GM19099 (cell line): Measurements from ENCODE around the gene STAP2.

Source experiments
- POLR2A ChIP-seq: IDR thresholded peaks from 3 replicates; pipeline ENCODE4 v1.6.1; 2011; ENCODE audit warnings: low read depth; ENCODE audit not compliant: insufficient read length; ENCODE audit errors: extremely low read depth

Gene STAP2

GRCh38 chr19:4326215-4326836 is 12.3 kb downstream of the STAP2 start:
- TF ChIP-seq POLR2A = no peak

- TF ChIP-seq POLR2A = no peak
Measured at GRCh38 chr19:4324228-4324627, 14.4 kb downstream of the STAP2 start.

- TF ChIP-seq POLR2A = no peak
Measured at GRCh38 chr19:4323692-4324091, 14.9 kb downstream of the STAP2 start.

GRCh38 chr19:4322942-4323665 is 15.5 kb downstream of the STAP2 start:
- no peak for TF ChIP-seq POLR2A

GRCh38 chr19:4320419-4320818 is 18.2 kb downstream of the STAP2 start:
- TF ChIP-seq POLR2A = no peak

GRCh38 chr19:4319067-4319718 is 19.4 kb downstream of the STAP2 start:
- TF ChIP-seq POLR2A = no peak

GRCh38 chr19:4318460-4318859 is 20.2 kb downstream of the STAP2 start:
- no peak for TF ChIP-seq POLR2A

- TF ChIP-seq POLR2A = no peak
Measured at GRCh38 chr19:4316956-4317355, 21.7 kb downstream of the STAP2 start.

- no peak for TF ChIP-seq POLR2A
Measured at GRCh38 chr19:4313847-4314490, 24.7 kb downstream of the STAP2 start.

GRCh38 chr19:4310247-4311121 is 28.1 kb downstream of the STAP2 start:
- no peak for TF ChIP-seq POLR2A

GRCh38 chr19:4305659-4306058 is 33.0 kb downstream of the STAP2 start:
- no peak for TF ChIP-seq POLR2A

- no peak for TF ChIP-seq POLR2A
Measured at GRCh38 chr19:4305257-4305612, 33.4 kb downstream of the STAP2 start.

- TF ChIP-seq POLR2A = no peak
Measured at GRCh38 chr19:4304538-4305256, 33.9 kb downstream of the STAP2 start, which contains the start of gene FSD1. TSS of gene FSD1 (plus strand) at chr19:4304598. CDS start at chr19:4304747, 149 bp downstream.
